AG09309 (cell line): Measurements from ENCODE around the gene STK11.

Experiments
- DNase-seq: peaks from one replicate; pipeline ENCODE4 v3.0.0-alpha.2; 2010; ENCODE audit warnings: low read depth
- H3K4me3 ChIP-seq: 2 replicates; pipeline ENCODE4 v1.5.1; 2011; ENCODE audit warnings: mild to moderate bottlenecking, low read depth, low read length, moderate library complexity; ENCODE audit not compliant: control insufficient read depth
- CTCF ChIP-seq: IDR thresholded peaks from 2 replicates; pipeline ENCODE4 v1.5.1; 2011; ENCODE audit warnings: mild to moderate bottlenecking, low read depth, low read length, inconsistent platforms; ENCODE audit not compliant: insufficient read depth, control insufficient read depth; ENCODE audit errors: missing control alignments

Gene STK11

GRCh38 chr19:1263188-1263587 is 57.6 kb downstream of the STK11 start:
- no peak for TF ChIP-seq CTCF
- DNase-seq, result no peak
- H3K4me3 ChIP-seq, result no peak overlapping the region

- DNase-seq, result no peak
- no peak overlapping the region for H3K4me3 ChIP-seq
- no peak for TF ChIP-seq CTCF
Observed at GRCh38 chr19:1264801-1265614, 59.4 kb downstream of the STK11 start.

GRCh38 chr19:1265615-1266128 is 60.1 kb downstream of the STK11 start:
- DNase-seq, result no peak
- no peak for TF ChIP-seq CTCF
- H3K4me3 ChIP-seq, result peak overlapping the region; percentile 53

GRCh38 chr19:1266129-1266915 is 60.7 kb downstream of the STK11 start:
- H3K4me3 ChIP-seq, result peak overlapping the region; percentile 53
- DNase-seq, result no peak
- no peak for TF ChIP-seq CTCF

- no peak for DNase-seq
- peak overlapping the region; percentile 53 for H3K4me3 ChIP-seq
Observed at GRCh38 chr19:1266916-1267476, 61.4 kb downstream of the STK11 start.

More at GRCh38 chr19:1266916-1267476, 61.4 kb downstream of the STK11 start:
- peak; percentile 71 for TF ChIP-seq CTCF
